SK-N-SH treated with all-trans-retinoic acid at 6 μM for 48 hours (cell line): ENCODE results near the gene TNFSF4.

Source experiments
- CREB5 ChIP-seq: fragments of 250-450 bp; sonication (Bioruptor Pico); IDR thresholded peaks from 2 replicates; pipeline ENCODE4 v1.5.1; 2020; ENCODE audit warnings: low read depth, mild to moderate bottlenecking, moderate library complexity
- CSDC2 ChIP-seq: fragments of 250-450 bp; sonication (Bioruptor Pico); IDR thresholded peaks from 2 replicates; pipeline ENCODE4 v1.5.0; 2020; ENCODE audit warnings: mild to moderate bottlenecking, moderate library complexity
- GLIS3 ChIP-seq: fragments of 250-450 bp; sonication (Bioruptor Pico); IDR thresholded peaks from 2 replicates; pipeline ENCODE4 v1.5.0; 2020; ENCODE audit warnings: mild to moderate bottlenecking, moderate library complexity
- ZC3H10 ChIP-seq: fragments of 250-450 bp; sonication (Bioruptor Pico); IDR thresholded peaks from 2 replicates; pipeline ENCODE4 v1.5.1; 2021; ENCODE audit warnings: mild to moderate bottlenecking, moderate library complexity
- ZFP30 ChIP-seq: fragments of 450-650 bp; formaldehyde crosslinking; IDR thresholded peaks from 2 replicates; pipeline ENCODE4 v1.5.0; 2022; ENCODE audit warnings: mild to moderate bottlenecking, moderate library complexity
- ZNF565 ChIP-seq: fragments of 450-650 bp; formaldehyde crosslinking; conservative IDR thresholded peaks from 2 replicates; pipeline ENCODE4 v1.5.0; 2020; ENCODE audit warnings: low read depth, mild to moderate bottlenecking, moderate library complexity
- ZNF70 ChIP-seq: fragments of 450-650 bp; formaldehyde crosslinking; IDR thresholded peaks from 2 replicates; pipeline ENCODE4 v1.5.0; 2020; ENCODE audit warnings: mild to moderate bottlenecking, moderate library complexity
- TF ChIP-seq, protein P1 (sequence below): fragments of 250-450 bp; sonication (Bioruptor Pico); IDR thresholded peaks from 2 replicates; pipeline ENCODE4 v1.8.0; 2020; ENCODE audit warnings: mild to moderate bottlenecking, moderate library complexity, borderline replicate concordance
- TF ChIP-seq, protein P2 (sequence below): fragments of 250-450 bp; sonication (Bioruptor Pico); IDR thresholded peaks from 2 replicates; pipeline ENCODE4 v1.8.0; 2021; ENCODE audit warnings: low read depth, mild to moderate bottlenecking, moderate library complexity, borderline replicate concordance
- TF ChIP-seq, protein P3 (sequence below): fragments of 250-450 bp; sonication (Bioruptor Pico); IDR thresholded peaks from 2 replicates; pipeline ENCODE4 v1.5.1; 2021; ENCODE audit warnings: mild to moderate bottlenecking, moderate library complexity

DNA sequence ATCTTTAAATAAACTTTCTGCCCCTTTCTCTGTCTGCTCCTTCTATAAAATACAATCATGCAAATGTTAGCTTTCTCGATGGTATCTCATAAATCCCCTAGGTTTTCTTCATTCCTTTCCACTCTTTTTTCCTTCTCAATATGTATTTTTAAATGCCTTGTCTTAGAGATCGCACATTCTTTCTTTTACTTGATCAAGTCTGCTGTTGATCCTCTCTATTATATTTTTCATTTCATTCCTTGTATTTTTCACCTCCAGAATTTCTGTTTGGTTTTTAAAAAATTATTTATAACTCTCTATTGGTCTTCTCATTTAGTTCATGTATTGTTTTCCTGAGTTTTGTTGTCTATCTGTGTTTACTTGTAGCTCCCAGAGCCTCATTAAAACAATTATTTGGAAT lies 36.0 kb downstream of the TNFSF4 start:
- TF ChIP-seq ZNF70 (CRISPR knock-in tag) = no peak
- TF ChIP-seq CREB5 = no peak
- TF ChIP-seq, protein P1, sequence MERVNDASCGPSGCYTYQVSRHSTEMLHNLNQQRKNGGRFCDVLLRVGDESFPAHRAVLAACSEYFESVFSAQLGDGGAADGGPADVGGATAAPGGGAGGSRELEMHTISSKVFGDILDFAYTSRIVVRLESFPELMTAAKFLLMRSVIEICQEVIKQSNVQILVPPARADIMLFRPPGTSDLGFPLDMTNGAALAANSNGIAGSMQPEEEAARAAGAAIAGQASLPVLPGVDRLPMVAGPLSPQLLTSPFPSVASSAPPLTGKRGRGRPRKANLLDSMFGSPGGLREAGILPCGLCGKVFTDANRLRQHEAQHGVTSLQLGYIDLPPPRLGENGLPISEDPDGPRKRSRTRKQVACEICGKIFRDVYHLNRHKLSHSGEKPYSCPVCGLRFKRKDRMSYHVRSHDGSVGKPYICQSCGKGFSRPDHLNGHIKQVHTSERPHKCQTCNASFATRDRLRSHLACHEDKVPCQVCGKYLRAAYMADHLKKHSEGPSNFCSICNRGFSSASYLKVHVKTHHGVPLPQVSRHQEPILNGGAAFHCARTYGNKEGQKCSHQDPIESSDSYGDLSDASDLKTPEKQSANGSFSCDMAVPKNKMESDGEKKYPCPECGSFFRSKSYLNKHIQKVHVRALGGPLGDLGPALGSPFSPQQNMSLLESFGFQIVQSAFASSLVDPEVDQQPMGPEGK (CRISPR knock-in tag) = no peak
- TF ChIP-seq, protein P2, sequence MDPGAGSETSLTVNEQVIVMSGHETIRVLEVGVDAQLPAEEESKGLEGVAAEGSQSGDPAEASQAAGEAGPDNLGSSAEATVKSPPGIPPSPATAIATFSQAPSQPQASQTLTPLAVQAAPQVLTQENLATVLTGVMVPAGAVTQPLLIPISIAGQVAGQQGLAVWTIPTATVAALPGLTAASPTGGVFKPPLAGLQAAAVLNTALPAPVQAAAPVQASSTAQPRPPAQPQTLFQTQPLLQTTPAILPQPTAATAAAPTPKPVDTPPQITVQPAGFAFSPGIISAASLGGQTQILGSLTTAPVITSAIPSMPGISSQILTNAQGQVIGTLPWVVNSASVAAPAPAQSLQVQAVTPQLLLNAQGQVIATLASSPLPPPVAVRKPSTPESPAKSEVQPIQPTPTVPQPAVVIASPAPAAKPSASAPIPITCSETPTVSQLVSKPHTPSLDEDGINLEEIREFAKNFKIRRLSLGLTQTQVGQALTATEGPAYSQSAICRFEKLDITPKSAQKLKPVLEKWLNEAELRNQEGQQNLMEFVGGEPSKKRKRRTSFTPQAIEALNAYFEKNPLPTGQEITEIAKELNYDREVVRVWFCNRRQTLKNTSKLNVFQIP = no peak
- TF ChIP-seq, protein P3, sequence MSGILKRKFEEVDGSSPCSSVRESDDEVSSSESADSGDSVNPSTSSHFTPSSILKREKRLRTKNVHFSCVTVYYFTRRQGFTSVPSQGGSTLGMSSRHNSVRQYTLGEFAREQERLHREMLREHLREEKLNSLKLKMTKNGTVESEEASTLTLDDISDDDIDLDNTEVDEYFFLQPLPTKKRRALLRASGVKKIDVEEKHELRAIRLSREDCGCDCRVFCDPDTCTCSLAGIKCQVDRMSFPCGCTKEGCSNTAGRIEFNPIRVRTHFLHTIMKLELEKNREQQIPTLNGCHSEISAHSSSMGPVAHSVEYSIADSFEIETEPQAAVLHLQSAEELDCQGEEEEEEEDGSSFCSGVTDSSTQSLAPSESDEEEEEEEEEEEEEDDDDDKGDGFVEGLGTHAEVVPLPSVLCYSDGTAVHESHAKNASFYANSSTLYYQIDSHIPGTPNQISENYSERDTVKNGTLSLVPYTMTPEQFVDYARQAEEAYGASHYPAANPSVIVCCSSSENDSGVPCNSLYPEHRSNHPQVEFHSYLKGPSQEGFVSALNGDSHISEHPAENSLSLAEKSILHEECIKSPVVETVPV (CRISPR knock-in tag) = no peak
- TF ChIP-seq ZFP30 (CRISPR knock-in tag) = no peak
- TF ChIP-seq GLIS3 (CRISPR knock-in tag) = no peak
- no peak for TF ChIP-seq ZNF565
- TF ChIP-seq ZC3H10 = no peak
- TF ChIP-seq CSDC2 (CRISPR knock-in tag) = no peak
